ENCODE measurements around the gene RXRB. TPM values are rescaled to one million over a fixed set of nuclear protein-coding genes. Genes with fewer than 3 reads are reported as not detected.

The RXRB gene
- total RNA-seq = 94.1 and 99.9 TPM in 2 replicates
- 28.2 TPM for total RNA-seq (2013)
- polyA plus RNA-seq = 82.3 and 88.3 TPM in 2 replicates
- 22.9 and 24.0 TPM in 2 replicates for polyA minus RNA-seq

- Histone ChIP-seq H3K4me2 (replicated peaks; ENCODE audit: low read depth, low read length, poor library complexity, severe bottlenecking) (peak within 1 kb of the TSS; percentile 78), H3K4me1 (ENCODE audit: control insufficient read depth in 2 of 2, insufficient read depth in 2 of 2, low read length in 2 of 2) (peaks cover 30 to 57% of the 10 kb centered on the region in 2 donors), H3K4me3 (ENCODE audit: control extremely low read depth in 1 of 5, extremely low read depth in 1 of 5, insufficient read depth in 1 of 5, low read depth in 2 of 5, low read length in 4 of 5) (peak within 1 kb of the TSS; percentile 83 to 99 (median 95)), H2AFZ (ENCODE audit: insufficient read depth, low read depth, low read length, poor library complexity, severe bottlenecking) (peak within 1 kb of the TSS; percentile 79), H3K79me2 (ENCODE audit: control insufficient read depth, insufficient read depth, low read length) (peaks cover 55% of the 10 kb centered on the region), H4K20me1 (ENCODE audit: control insufficient read depth, insufficient read depth, low read length, poor library complexity, severe bottlenecking) (peaks cover 25% of the 10 kb centered on the region), H3K27ac (ENCODE audit: low read length in 2 of 2) (peak within 1 kb of the TSS; percentile 93 to 94), H3K9me3 (ENCODE audit: control extremely low read depth in 1 of 3, control insufficient read depth in 2 of 3, insufficient read depth in 1 of 3, low read length in 2 of 3) (no peaks in the 10 kb centered on the region), H3K9ac (ENCODE audit: low read length) (peak within 1 kb of the TSS; percentile 75), H3K36me3 (replicated peaks in 1 of 2; ENCODE audit: control extremely low read depth in 1 of 2, control insufficient read depth in 1 of 2, extremely low read depth in 1 of 2, insufficient read depth in 2 of 2, low read length in 1 of 2) (peaks cover 0 to 42% of the 10 kb centered on the region in 2 experiments), H3K27me3 (replicated peaks in 1 of 4; ENCODE audit: control extremely low read depth in 1 of 4, control insufficient read depth in 3 of 4, insufficient read depth in 4 of 4, low read length in 3 of 4) (no peaks in the 10 kb centered on the region)
- ChIA-PET POLR2A (interaction anchor here (0.7 to 1.5 kb wide), 9 partner anchors 8 to 369 kb away, joined by 3 to 13 read pairs (median 5); partner anchors contain the start of genes COL11A2, PHF1, RGL2 and RING1), CTCF (interaction anchor here (0.9 kb wide), 1 partner anchor 88 kb away, joined by 3 read pairs; the partner anchor contains the start of gene WDR46)
- ATAC-seq (ENCODE audit: low read depth) = peak; percentile 74
- Mint-ChIP-seq H3K27me3 (no peaks in the 10 kb centered on the region), H3K27ac (peak within 1 kb of the TSS; percentile 99), H3K4me3 (peak within 1 kb of the TSS; percentile 99), H3K9me3 (ENCODE audit: insufficient read depth) (no peaks in the 10 kb centered on the region), H3K4me1 (peaks cover 71% of the 10 kb centered on the region)
- peak; percentile 100 for DNase-seq
- no peak for TF ChIP-seq CTCF (IDR thresholded peaks at IDR 0.05)
- no peak for TF ChIP-seq EZH2 (IDR thresholded peaks at IDR 0.05; ENCODE audit: borderline replicate concordance, insufficient read depth, low read depth, low read length, poor library complexity, severe bottlenecking)
- intact Hi-C loops (cut with micrococcal nuclease) = loop anchor here (1.0 to 10.0 kb wide), 9 partner anchors 8 to 1226 kb away; partner anchors contain the start of genes AGPAT1, CUTA, DXO and PFDN6
- under 1% methylated on average over 59 of the region's 68 CpGs for WGBS (ENCODE audit: insufficient coverage)
Observed at GRCh38 chr6:33200219-33201146, at the start of gene RXRB, which contains the start of gene SLC39A7. RXRB (minus strand) TSS chr6:33200665; CDS start chr6:33200476, 189 bp downstream. SLC39A7 (plus strand) TSS chr6:33200867; CDS start chr6:33201246, 379 bp downstream.

Data from B cell (primary cell).